GM18505 (cell line): ENCODE data around the gene GSTM3.
"Not testable (repeated sequence)": the region's sequence is repeated elsewhere in the genome, so short reads cannot be mapped to it uniquely, and the experiment has no call there.

Experiments
- ATAC-seq: cut with Tn5 transposase; IDR thresholded peaks from one replicate; pipeline ENCODE4 v1.9.1; 2021; ENCODE audit not compliant: unreplicated experiment
- POLR2A ChIP-seq: IDR thresholded peaks from 4 replicates; pipeline ENCODE4 v1.6.1; 2011; ENCODE audit warnings: borderline replicate concordance; ENCODE audit not compliant: insufficient read depth, insufficient read length; ENCODE audit errors: extremely low read depth

GSTM3 gene

DNA sequence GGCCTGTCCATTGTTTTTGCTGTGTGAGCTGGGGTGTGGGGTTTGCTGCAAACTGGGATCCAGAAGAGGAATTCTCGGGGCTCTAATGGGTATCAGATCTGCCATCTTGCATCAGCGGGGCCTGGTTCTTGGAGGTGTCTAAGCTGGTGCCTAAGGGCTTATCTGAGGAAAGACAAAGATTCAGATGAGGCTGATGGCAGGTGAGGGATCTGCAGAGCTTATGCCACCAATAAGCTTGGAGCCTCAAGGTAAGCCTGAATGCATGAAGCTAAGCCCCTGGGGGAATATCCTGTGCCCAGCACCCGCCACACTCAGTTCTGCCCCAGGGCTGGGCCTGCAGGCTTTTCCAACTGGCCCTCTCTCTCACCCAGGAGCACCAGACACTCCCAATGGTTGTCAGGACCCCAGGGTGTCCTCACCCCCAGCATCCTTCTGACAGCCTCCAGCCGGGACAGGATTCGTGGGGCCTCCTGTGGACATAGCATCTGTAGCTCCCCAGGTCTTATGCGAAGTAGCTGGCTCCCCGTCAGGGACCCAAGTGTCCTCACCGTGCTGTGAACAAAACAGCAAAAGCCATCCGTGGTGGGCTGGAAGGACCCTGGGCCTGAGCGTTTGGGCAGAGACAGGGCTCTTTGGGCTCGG, 9.5 kb upstream of the GSTM3 start:
- no peak for TF ChIP-seq POLR2A
- no peak for ATAC-seq

GRCh38 chr1:109749221-109749620, 8.4 kb upstream of the GSTM3 start:
- no peak for TF ChIP-seq POLR2A
- no peak for ATAC-seq

GRCh38 chr1:109748311-109748710, 7.5 kb upstream of the GSTM3 start:
- ATAC-seq = not testable (repeated sequence)

GRCh38 chr1:109739738-109740614, 862 bp downstream of the GSTM3 start:
- peak; percentile 55 for TF ChIP-seq POLR2A
- ATAC-seq = peak; percentile 70

GRCh38 chr1:109733236-109733870, 7.5 kb downstream of the GSTM3 start:
- ATAC-seq = no peak
- no peak for TF ChIP-seq POLR2A

DNA sequence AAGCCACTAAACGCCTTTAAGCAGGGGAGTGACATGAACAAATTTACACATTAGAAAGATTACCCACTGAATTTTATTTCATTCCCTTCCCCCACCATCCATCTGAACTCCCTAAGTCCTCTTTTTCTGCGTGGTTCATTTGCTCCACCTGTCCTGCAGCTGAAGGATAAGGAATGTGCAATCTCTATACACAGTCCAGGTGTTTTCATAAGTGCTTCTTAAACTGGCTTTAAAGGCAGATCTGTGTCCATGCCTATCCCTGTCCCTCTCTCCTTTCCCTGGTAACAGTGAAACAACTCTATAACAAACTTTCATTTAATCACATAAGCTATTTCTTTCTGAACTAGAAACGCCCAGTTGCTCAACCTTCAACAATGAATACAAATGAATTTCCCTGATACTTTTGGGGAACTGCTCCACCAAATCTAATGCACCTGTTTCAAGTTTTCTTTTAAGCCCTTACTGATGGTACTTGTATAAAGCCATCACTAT, 8.4 kb downstream of the GSTM3 start:
- ATAC-seq = no peak
- TF ChIP-seq POLR2A = no peak

- no peak for TF ChIP-seq POLR2A
- ATAC-seq = no peak
Measured at GRCh38 chr1:109730666-109731065, 10.2 kb downstream of the GSTM3 start.

- no peak for TF ChIP-seq POLR2A
- ATAC-seq = no peak
Measured at GRCh38 chr1:109728870-109729269, 12.0 kb downstream of the GSTM3 start.

DNA sequence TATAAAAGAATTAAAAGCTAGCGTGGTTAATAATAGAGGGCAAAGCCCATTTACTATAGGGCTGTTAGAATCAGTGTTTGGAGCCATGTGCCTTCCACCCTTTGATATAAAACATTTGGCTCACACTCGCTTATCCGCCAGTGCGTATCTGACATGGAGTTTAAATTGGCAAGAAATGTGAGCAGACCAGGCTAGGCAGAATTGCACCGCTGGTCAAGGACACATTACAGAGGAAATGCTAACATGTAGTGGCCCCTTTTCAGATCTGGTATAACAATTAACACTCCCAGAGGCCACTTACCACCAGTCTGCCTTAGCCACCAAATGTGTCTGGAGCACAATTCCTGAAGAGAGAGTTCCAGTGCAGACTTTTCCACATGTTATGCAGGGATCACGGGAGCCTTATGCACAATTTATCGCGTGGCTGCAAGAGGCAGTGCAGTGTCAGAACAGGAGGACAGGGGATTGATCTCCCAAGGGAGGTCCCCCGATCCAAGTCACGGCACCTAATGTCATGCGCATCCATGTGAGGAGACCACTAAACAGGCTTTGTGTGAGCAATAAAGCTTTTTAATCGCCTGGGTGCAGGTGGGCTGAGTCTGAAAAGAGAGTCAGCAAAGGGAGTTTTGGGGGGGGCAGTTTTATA, 14.0 kb downstream of the GSTM3 start:
- ATAC-seq = no peak
- TF ChIP-seq POLR2A = no peak

- TF ChIP-seq POLR2A = no peak
- ATAC-seq = no peak
Measured at GRCh38 chr1:109726007-109726406, 14.8 kb downstream of the GSTM3 start.

DNA sequence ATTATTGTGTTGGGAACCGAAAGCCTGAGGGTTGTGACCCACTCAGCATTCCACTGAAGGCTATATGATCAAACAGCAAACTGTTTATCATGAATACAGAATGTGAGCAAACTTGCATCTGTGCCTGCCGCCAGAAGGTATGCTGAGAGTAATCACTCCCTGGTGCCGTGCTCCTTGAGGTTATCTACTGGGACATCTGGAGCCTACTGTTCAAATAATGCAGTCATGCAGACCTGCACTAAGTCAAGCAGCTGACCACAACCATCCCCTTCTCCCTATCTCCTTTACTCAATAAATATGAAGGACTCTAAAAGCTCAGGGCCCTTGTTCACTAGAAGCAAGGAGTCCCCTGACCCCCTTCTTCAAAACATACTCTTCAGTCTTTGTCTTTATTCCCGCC, 15.3 kb downstream of the GSTM3 start:
- ATAC-seq = no peak
- no peak for TF ChIP-seq POLR2A

GRCh38 chr1:109724933-109725332, 15.9 kb downstream of the GSTM3 start:
- no peak for TF ChIP-seq POLR2A
- ATAC-seq = no peak

DNA sequence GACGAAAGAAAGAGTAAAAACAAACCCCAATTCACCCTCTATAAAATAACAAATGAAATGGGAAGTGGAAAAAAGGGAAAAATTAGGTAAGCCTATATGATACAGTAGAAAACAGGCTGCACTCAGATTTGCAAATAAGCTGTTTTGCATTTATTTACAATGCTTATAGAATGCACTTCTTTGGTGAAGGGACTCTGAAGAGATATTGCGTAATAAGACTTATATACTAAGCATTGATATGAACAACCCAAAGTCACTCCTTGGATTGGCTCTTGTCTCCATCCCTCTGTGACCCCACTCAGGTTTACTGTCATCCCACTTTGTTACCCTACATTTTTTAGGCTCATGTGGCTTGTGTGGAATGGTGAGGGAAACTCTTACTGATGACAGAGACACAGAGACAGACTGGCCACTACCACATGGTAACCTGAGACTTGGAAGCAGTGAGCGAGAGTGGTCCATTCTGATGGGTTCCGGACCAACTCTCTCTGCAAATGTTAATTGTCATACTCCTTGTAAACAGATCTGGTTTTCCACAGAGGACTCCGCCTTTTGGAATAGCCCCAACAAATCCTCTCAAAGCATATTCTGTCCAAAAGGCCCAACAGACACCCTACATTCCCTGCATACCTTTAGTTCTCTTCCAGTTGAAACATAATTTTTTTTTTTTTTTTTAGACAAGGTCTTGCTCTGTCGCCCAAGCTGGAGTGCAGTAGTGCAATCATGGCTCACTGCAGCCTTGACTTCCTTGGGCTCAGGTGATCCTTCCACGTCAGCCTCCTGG, 17.7 kb downstream of the GSTM3 start:
- TF ChIP-seq POLR2A = no peak
- no peak for ATAC-seq

DNA sequence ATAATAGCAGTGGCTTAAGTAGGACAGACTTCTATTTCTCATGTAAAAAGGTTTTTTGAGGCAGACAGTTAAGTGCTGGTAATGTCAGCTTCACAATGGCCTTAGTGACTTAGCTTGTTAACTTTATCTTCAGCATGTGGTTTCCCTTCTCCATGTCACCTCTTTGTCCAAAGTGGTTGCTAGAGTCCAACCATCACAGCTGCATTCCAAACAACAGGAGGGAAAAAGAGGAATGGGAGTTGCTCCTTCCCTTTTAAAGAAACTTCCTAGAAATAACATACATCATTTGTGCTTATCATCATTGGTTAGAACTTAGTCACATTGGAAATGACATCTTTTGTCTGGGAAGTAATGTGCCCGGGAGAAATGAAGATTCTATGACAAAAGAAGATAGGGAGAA, 18.9 kb downstream of the GSTM3 start:
- ATAC-seq = no peak
- no peak for TF ChIP-seq POLR2A
